HepG2 (cell line): Measurements from ENCODE around the gene ZNF277. TPM values are rescaled to one million over a fixed set of nuclear protein-coding genes. Genes with fewer than 3 reads are reported as not detected.

Experiments used
- AKNA ChIP-seq: sonication (generic); formaldehyde crosslinking; IDR thresholded peaks from 2 replicates; pipeline ENCODE4 v1.4.0; 2020; ENCODE audit warnings: missing genetic modification reagents, borderline replicate concordance
- ATAD3A ChIP-seq: sonication (generic); formaldehyde crosslinking; IDR thresholded peaks from 2 replicates; pipeline ENCODE4 v1.4.0; 2020; ENCODE audit warnings: missing genetic modification reagents
- HDAC2 ChIP-seq: sonication (generic); formaldehyde crosslinking; IDR thresholded peaks from 2 replicates; pipeline ENCODE4 v1.4.0; 2020; ENCODE audit warnings: missing genetic modification reagents
- HINFP ChIP-seq: sonication (generic); formaldehyde crosslinking; IDR thresholded peaks from 2 replicates; pipeline ENCODE4 v1.4.0; 2020; ENCODE audit warnings: low read depth, mild to moderate bottlenecking, missing genetic modification reagents
- TFDP2 ChIP-seq: sonication (generic); formaldehyde crosslinking; IDR thresholded peaks from 2 replicates; pipeline ENCODE4 v1.4.0; 2020; ENCODE audit warnings: missing genetic modification reagents
- ZMYM4 ChIP-seq: sonication (generic); formaldehyde crosslinking; IDR thresholded peaks from 2 replicates; pipeline ENCODE4 v1.8.1; 2023; ENCODE audit warnings: mild to moderate bottlenecking, missing genetic modification reagents
- ZNF101 ChIP-seq: sonication (generic); formaldehyde crosslinking; IDR thresholded peaks from 2 replicates; pipeline ENCODE4 v1.4.0; 2020; ENCODE audit warnings: mild to moderate bottlenecking, low read depth, missing genetic modification reagents, borderline replicate concordance
- ZNF318 ChIP-seq: sonication (generic); formaldehyde crosslinking; IDR thresholded peaks from 2 replicates; pipeline ENCODE4 v1.4.0; 2020; ENCODE audit warnings: mild to moderate bottlenecking, missing genetic modification reagents
- ZNF468 ChIP-seq: sonication (generic); formaldehyde crosslinking; IDR thresholded peaks from 2 replicates; pipeline ENCODE4 v1.8.0; 2022; ENCODE audit warnings: mild to moderate bottlenecking, moderate library complexity, missing genetic modification reagents
- ZNF691 ChIP-seq: sonication (generic); formaldehyde crosslinking; IDR thresholded peaks from 2 replicates; pipeline ENCODE4 v1.4.0; 2020; ENCODE audit warnings: missing genetic modification reagents, low read depth, mild to moderate bottlenecking, borderline replicate concordance
- ZNF747 ChIP-seq: sonication (generic); formaldehyde crosslinking; IDR thresholded peaks from 2 replicates; pipeline ENCODE4 v1.8.1; 2023; ENCODE audit warnings: missing genetic modification reagents, mild to moderate bottlenecking, borderline replicate concordance
- polyA plus RNA-seq, 8 experiments: library from polyadenylated mRNA; depleted of rRNA in 3 of 8; stranded (reverse) in 7 of 8; unstranded in 1 of 8; fragments of >200 nt; fragmentation: Illumina TruSeq in 4 of 8; extraction: Trizol in 4 of 8; gene quantifications; 2 replicates each; pipeline versions ENCODE4 v1.2.1 to v1.2.3, GENCODE V29; 2011 to 2016; ENCODE audit warnings: low read depth in 4 of 8, missing spikeins in 1 of 8, mixed read lengths in 1 of 8; ENCODE audit not compliant: insufficient read depth in 1 of 8
- total RNA-seq, 5 experiments: library from RNA; depleted of rRNA; stranded (reverse); fragments of >200 nt; fragmentation: Illumina TruSeq; extraction: Trizol; gene quantifications; 2 replicates each; pipeline ENCODE4 v1.2.3, GENCODE V29; 2016; ENCODE audit warnings: low read depth in 1 of 5

Gene ZNF277
- total and polyA plus RNA-seq, 2 of the 13 experiments (the other 11 are each of a cell fraction or from before 2014, with no cell fraction given), result 29.1 to 30.1 TPM

GRCh38 chr7:112193915-112194502 lies 12.5 kb upstream of the ZNF277 start (continued):
- TF ChIP-seq ZNF747 (CRISPR knock-in tag) (no peak), HINFP (no peak), TFDP2 (CRISPR knock-in tag) (no peak), ZNF101 (CRISPR knock-in tag) (no peak), ZNF468 (CRISPR knock-in tag) (no peak), ATAD3A (CRISPR knock-in tag) (no peak), ZNF691 (CRISPR knock-in tag) (no peak), AKNA (CRISPR knock-in tag) (no peak), HDAC2 (CRISPR knock-in tag) (peak; percentile 80; the same call in 1 of the 2 replicates), ZNF318 (CRISPR knock-in tag) (no peak), ZMYM4 (CRISPR knock-in tag) (peak; percentile 65; the same call in 1 of the 2 replicates)
